ENCODE results near the gene CDK5R1. TPM values are rescaled to one million over a fixed set of nuclear protein-coding genes. Genes with fewer than 3 reads are reported as not detected.

Gene CDK5R1
- total and polyA plus RNA-seq, 2 donors (not counting 1 experiment from before 2014, with no cell fraction given), result 2.4 to 6.2 TPM

- intact Hi-C loops (cut with micrococcal nuclease), result loop anchor here (1.0 kb wide), 1 partner anchor 147 kb away; no protein-coding TSS in a partner anchor
- H3K79me2 ChIP-seq (ENCODE audit: control insufficient read depth, insufficient read depth, low read length), result peaks cover 34% of the 10 kb centered on the region
Measured at GRCh38 chr17:32461853-32462617, 24.8 kb upstream of the CDK5R1 start.

More at GRCh38 chr17:32461853-32462617, 24.8 kb upstream of the CDK5R1 start:
- ChIA-PET POLR2A (no interaction called here), CTCF (interaction anchor here (0.6 to 5.6 kb wide), 43 partner anchors 8 to 419 kb away, joined by 3 to 66 read pairs (median 4); partner anchors contain the start of genes CDK5R1, MYO1D and PSMD11)
- Mint-ChIP-seq H3K9me3 (ENCODE audit: insufficient read depth) (no peaks in the 10 kb centered on the region), H3K27ac (no peak overlapping the region), H3K27me3 (no peaks in the 10 kb centered on the region), H3K4me3 (no peak overlapping the region), H3K4me1 (peaks cover 7% of the 10 kb centered on the region)
- ATAC-seq (ENCODE audit: low read depth) (peak; percentile 80), DNase-seq (peak; percentile 73)
- Histone ChIP-seq H3K9me3 (ENCODE audit: control extremely low read depth in 1 of 3, control insufficient read depth in 2 of 3, insufficient read depth in 1 of 3, low read length in 2 of 3) (no peaks in the 10 kb centered on the region), H3K4me1 (ENCODE audit: control insufficient read depth in 2 of 2, insufficient read depth in 2 of 2, low read length in 2 of 2) (peaks cover 0 to 3% of the 10 kb centered on the region in 2 donors), H2AFZ (ENCODE audit: insufficient read depth, low read depth, low read length, poor library complexity, severe bottlenecking) (no peak overlapping the region), H3K27ac (ENCODE audit: low read length in 2 of 2) (peak overlapping the region in 1 of 2 donors; percentile 25), H3K9ac (ENCODE audit: low read length) (no peak overlapping the region), H3K36me3 (replicated peaks in 1 of 2; ENCODE audit: control extremely low read depth in 1 of 2, control insufficient read depth in 1 of 2, extremely low read depth in 1 of 2, insufficient read depth in 2 of 2, low read length in 1 of 2) (peaks cover 27 to 65% of the 10 kb centered on the region in 2 experiments), H3K4me3 (ENCODE audit: control extremely low read depth in 1 of 5, extremely low read depth in 1 of 5, insufficient read depth in 1 of 5, low read depth in 2 of 5, low read length in 4 of 5) (no peak overlapping the region), H4K20me1 (ENCODE audit: control insufficient read depth, insufficient read depth, low read length, poor library complexity, severe bottlenecking) (peaks cover 26% of the 10 kb centered on the region), H3K27me3 (replicated peaks in 1 of 4; ENCODE audit: control extremely low read depth in 1 of 4, control insufficient read depth in 3 of 4, insufficient read depth in 4 of 4, low read length in 3 of 4) (no peaks in the 10 kb centered on the region), H3K4me2 (replicated peaks; ENCODE audit: low read depth, low read length, poor library complexity, severe bottlenecking) (no peak overlapping the region)
- no CpG with 5 or more reads among the region's 1 CpG for WGBS (ENCODE audit: insufficient coverage)
- peak; percentile 72 for TF ChIP-seq CTCF (IDR thresholded peaks at IDR 0.05)
- no peak for TF ChIP-seq EZH2 (IDR thresholded peaks at IDR 0.05; ENCODE audit: borderline replicate concordance, insufficient read depth, low read depth, low read length, poor library complexity, severe bottlenecking)
